HL-60 (cell line): ENCODE measurements around the gene PRR12.

ENCODE experiments used
- DNase-seq, 2 experiments: peaks; one replicate each; pipeline ENCODE4 v3.0.0-alpha.2; 2010 to 2020; ENCODE audit warnings: low read depth in 1 of 2, low spot score in 1 of 2
- H3K27ac ChIP-seq: fragments of 250-450 bp; sonication (Bioruptor Pico); replicated peaks from 2 replicates; pipeline ENCODE4 v1.5.1; 2020; ENCODE audit warnings: mild to moderate bottlenecking, moderate library complexity
- H3K27me3 ChIP-seq: fragments of 250-450 bp; sonication (Bioruptor Pico); 2 replicates; pipeline ENCODE4 v1.5.1; 2021; ENCODE audit warnings: mild to moderate bottlenecking, moderate library complexity; ENCODE audit not compliant: insufficient read depth, poor library complexity, severe bottlenecking
- H3K4me3 ChIP-seq: replicated peaks from 2 replicates; pipeline ENCODE4 v1.5.1; 2011; ENCODE audit warnings: mild to moderate bottlenecking, control low read depth, low read length; ENCODE audit not compliant: insufficient read depth
- CTCF ChIP-seq: IDR thresholded peaks from one replicate; pipeline ENCODE4 v1.5.1; 2011; ENCODE audit warnings: low read length, control low read depth, inconsistent platforms; ENCODE audit not compliant: insufficient read depth
- GABPA ChIP-seq: IDR thresholded peaks from 2 replicates; pipeline ENCODE4 v1.6.1; 2012; ENCODE audit warnings: low read depth
- POLR2AphosphoS5 ChIP-seq: IDR thresholded peaks from 2 replicates; pipeline ENCODE4 v1.6.1; 2012; ENCODE audit warnings: low read depth
- SPI1 ChIP-seq: IDR thresholded peaks from 2 replicates; pipeline ENCODE4 v1.6.1; 2012; ENCODE audit warnings: low read depth, mild to moderate bottlenecking, borderline replicate concordance
- TF ChIP-seq, protein P1 (sequence below): IDR thresholded peaks from 2 replicates; pipeline ENCODE4 v1.6.1; 2012; ENCODE audit warnings: low read depth; ENCODE audit not compliant: insufficient replicate concordance

Gene PRR12

DNA sequence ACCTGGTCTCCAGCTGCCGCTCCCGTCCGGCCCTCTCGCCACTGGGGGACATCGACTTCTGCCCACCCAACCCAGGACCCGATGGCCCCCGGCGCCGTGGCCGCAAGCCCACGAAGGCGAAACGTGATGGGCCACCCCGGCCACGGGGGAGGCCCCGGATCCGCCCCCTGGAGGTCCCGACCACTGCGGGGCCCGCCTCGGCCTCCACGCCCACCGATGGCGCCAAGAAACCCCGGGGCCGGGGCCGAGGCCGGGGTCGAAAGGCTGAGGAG, 6.7 kb downstream of the PRR12 start:
- H3K27ac ChIP-seq = no peak overlapping the region
- H3K4me3 ChIP-seq = no peak overlapping the region
- TF ChIP-seq CTCF (no peak), SPI1 (no peak), GABPA (no peak), POLR2AphosphoS5 (no peak)
- TF ChIP-seq, protein P1, sequence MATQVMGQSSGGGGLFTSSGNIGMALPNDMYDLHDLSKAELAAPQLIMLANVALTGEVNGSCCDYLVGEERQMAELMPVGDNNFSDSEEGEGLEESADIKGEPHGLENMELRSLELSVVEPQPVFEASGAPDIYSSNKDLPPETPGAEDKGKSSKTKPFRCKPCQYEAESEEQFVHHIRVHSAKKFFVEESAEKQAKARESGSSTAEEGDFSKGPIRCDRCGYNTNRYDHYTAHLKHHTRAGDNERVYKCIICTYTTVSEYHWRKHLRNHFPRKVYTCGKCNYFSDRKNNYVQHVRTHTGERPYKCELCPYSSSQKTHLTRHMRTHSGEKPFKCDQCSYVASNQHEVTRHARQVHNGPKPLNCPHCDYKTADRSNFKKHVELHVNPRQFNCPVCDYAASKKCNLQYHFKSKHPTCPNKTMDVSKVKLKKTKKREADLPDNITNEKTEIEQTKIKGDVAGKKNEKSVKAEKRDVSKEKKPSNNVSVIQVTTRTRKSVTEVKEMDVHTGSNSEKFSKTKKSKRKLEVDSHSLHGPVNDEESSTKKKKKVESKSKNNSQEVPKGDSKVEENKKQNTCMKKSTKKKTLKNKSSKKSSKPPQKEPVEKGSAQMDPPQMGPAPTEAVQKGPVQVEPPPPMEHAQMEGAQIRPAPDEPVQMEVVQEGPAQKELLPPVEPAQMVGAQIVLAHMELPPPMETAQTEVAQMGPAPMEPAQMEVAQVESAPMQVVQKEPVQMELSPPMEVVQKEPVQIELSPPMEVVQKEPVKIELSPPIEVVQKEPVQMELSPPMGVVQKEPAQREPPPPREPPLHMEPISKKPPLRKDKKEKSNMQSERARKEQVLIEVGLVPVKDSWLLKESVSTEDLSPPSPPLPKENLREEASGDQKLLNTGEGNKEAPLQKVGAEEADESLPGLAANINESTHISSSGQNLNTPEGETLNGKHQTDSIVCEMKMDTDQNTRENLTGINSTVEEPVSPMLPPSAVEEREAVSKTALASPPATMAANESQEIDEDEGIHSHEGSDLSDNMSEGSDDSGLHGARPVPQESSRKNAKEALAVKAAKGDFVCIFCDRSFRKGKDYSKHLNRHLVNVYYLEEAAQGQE = no peak
- H3K27me3 ChIP-seq = no peaks in the 10 kb centered on the region
- DNase-seq = no peak

- Histone ChIP-seq H3K4me3 (no peak overlapping the region), H3K27ac (no peak overlapping the region), H3K27me3 (no peaks in the 10 kb centered on the region)
- no peak for TF ChIP-seq SPI1
- TF ChIP-seq, protein P1 = no peak
- TF ChIP-seq CTCF = no peak
- TF ChIP-seq POLR2AphosphoS5 = no peak
- no peak for TF ChIP-seq GABPA
- DNase-seq = no peak
These were observed 8.7 kb downstream of the PRR12 start for GRCh38 chr19:49599378-49600295.

GRCh38 chr19:49601482-49602038, 10.6 kb downstream of the PRR12 start:
- DNase-seq = no peak
- no peak overlapping the region for H3K4me3 ChIP-seq
- H3K27ac ChIP-seq = no peak overlapping the region
- TF ChIP-seq, protein P1 = no peak
- TF ChIP-seq SPI1 (no peak), GABPA (no peak), CTCF (no peak), POLR2AphosphoS5 (no peak)
- no peaks in the 10 kb centered on the region for H3K27me3 ChIP-seq
